Adrenal gland (tissue), 5 donors: Measurements from ENCODE around the gene CCNT2.

Experiments used
- POLR2A ChIP-seq, 2 donors: fragments of 450-650 bp; IDR thresholded peaks; one replicate each; pipeline ENCODE4 v1.6.1; 2017; ENCODE audit warnings: antibody characterized with exemption in 2 of 2, mild to moderate bottlenecking in 2 of 2, moderate library complexity in 1 of 2
- TF ChIP-seq, protein P1 (sequence below), 6 experiments: fragments of 450-650 bp in 4 of 6; fragments of 200-600 bp in 2 of 6; sonication (generic) in 1 of 6; IDR thresholded peaks; 1 replicate in 5 of 6; 2 replicates in 1 of 6; pipeline versions ENCODE4 v1.5.1 to v1.8.0; 2016 to 2021; ENCODE audit warnings: antibody characterized with exemption in 6 of 6, mild to moderate bottlenecking in 2 of 6, moderate library complexity in 1 of 6
- donor health status: DM: no; HTN: no; CAD: no.

DNA sequence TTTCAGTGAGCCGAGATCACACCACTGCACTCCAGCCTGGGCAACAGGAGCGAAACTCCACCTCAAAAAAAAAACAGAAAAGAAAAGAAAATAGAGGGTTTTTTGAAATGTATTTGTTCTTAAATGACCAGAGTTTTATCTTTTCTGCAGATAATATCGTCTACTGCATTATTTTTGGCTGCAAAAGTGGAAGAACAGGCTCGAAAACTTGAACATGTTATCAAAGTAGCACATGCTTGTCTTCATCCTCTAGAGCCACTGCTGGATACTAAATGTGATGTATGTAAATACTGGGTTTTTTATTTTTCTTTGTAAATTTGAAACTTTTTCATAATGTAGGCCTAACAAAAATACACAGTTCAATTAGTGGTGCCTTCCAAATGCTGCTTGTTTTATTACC lies 18.1 kb downstream of the CCNT2 start:
- no peak for TF ChIP-seq POLR2A (IDR thresholded peaks at IDR 0.05)
- TF ChIP-seq, protein P1, sequence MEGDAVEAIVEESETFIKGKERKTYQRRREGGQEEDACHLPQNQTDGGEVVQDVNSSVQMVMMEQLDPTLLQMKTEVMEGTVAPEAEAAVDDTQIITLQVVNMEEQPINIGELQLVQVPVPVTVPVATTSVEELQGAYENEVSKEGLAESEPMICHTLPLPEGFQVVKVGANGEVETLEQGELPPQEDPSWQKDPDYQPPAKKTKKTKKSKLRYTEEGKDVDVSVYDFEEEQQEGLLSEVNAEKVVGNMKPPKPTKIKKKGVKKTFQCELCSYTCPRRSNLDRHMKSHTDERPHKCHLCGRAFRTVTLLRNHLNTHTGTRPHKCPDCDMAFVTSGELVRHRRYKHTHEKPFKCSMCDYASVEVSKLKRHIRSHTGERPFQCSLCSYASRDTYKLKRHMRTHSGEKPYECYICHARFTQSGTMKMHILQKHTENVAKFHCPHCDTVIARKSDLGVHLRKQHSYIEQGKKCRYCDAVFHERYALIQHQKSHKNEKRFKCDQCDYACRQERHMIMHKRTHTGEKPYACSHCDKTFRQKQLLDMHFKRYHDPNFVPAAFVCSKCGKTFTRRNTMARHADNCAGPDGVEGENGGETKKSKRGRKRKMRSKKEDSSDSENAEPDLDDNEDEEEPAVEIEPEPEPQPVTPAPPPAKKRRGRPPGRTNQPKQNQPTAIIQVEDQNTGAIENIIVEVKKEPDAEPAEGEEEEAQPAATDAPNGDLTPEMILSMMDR (IDR thresholded peaks at IDR 0.05) = no peak
